AG09309 (cell line): Measurements from ENCODE around the gene PPP1R9B.

Source experiments
- DNase-seq: peaks from one replicate; pipeline ENCODE4 v3.0.0-alpha.2; 2010; ENCODE audit warnings: low read depth
- H3K4me3 ChIP-seq: 2 replicates; pipeline ENCODE4 v1.5.1; 2011; ENCODE audit warnings: mild to moderate bottlenecking, low read depth, low read length, moderate library complexity; ENCODE audit not compliant: control insufficient read depth
- TF ChIP-seq, protein P1 (sequence below): IDR thresholded peaks from 2 replicates; pipeline ENCODE4 v1.5.1; 2011; ENCODE audit warnings: mild to moderate bottlenecking, low read depth, low read length, inconsistent platforms; ENCODE audit not compliant: insufficient read depth, control insufficient read depth; ENCODE audit errors: missing control alignments

PPP1R9B gene

DNA sequence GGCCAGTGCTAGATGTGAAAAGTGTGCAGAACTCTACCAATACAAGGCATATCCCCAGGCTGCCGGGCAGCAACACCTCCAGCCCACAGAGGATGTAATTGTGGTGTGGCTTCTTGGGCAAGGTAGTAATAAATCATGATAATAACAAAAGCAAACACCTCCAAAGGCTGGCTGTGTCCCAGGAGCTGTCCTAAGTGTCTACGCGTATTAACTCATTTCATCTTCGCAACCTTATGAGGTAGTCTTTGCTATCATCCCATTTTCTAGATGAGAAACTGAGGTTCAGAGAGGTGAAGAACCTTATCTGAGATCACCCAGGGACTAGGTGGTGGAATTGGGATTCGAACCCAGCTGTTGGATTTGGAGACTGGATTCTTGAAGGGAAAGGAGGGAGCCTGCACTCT is 50.0 kb downstream of the PPP1R9B start:
- no peak for DNase-seq
- H3K4me3 ChIP-seq = no peak overlapping the region
- TF ChIP-seq, protein P1, sequence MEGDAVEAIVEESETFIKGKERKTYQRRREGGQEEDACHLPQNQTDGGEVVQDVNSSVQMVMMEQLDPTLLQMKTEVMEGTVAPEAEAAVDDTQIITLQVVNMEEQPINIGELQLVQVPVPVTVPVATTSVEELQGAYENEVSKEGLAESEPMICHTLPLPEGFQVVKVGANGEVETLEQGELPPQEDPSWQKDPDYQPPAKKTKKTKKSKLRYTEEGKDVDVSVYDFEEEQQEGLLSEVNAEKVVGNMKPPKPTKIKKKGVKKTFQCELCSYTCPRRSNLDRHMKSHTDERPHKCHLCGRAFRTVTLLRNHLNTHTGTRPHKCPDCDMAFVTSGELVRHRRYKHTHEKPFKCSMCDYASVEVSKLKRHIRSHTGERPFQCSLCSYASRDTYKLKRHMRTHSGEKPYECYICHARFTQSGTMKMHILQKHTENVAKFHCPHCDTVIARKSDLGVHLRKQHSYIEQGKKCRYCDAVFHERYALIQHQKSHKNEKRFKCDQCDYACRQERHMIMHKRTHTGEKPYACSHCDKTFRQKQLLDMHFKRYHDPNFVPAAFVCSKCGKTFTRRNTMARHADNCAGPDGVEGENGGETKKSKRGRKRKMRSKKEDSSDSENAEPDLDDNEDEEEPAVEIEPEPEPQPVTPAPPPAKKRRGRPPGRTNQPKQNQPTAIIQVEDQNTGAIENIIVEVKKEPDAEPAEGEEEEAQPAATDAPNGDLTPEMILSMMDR = no peak

DNA sequence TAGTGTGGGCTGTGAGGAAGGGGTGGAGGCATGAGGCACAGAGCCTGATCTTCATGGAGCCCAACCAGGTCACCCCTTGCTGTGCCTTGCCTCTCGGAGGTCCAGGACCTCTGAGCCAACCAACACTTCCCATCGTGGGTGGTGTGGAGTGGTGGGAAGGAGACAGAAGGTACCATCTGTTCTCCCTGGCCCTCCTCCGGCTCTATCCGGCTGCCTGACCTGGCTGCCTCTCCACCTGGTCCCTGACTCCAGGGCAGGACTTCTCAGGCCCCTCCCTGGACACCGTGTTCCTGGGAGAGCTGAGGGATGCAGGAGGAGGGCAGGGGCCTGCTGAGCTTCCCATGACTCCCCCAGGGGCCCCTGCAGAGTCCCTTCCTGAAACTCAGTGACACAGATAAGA is 51.5 kb downstream of the PPP1R9B start:
- no peak overlapping the region for H3K4me3 ChIP-seq
- no peak for DNase-seq
- TF ChIP-seq, protein P1 = no peak

DNA sequence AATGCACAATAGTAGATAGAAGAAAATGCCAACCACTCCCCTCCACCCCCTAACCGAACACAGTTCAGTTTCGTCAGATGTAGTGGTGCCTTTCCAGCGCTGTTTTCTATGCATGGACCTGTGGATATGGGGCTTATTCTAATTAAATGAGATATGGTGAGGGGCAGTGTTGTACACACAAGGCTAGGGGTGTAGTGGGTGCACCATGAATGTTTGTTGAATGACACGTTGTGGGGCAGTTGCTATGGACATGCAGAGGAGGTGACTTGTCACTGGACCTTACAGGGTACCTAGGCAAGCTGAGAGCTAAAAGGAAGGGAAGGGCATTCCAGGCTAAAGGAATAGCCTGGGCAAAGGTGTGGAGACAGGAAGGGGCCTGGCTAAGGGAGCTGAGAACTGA is 51.9 kb downstream of the PPP1R9B start:
- no peak for DNase-seq
- no peak overlapping the region for H3K4me3 ChIP-seq
- TF ChIP-seq, protein P1 = no peak

DNA sequence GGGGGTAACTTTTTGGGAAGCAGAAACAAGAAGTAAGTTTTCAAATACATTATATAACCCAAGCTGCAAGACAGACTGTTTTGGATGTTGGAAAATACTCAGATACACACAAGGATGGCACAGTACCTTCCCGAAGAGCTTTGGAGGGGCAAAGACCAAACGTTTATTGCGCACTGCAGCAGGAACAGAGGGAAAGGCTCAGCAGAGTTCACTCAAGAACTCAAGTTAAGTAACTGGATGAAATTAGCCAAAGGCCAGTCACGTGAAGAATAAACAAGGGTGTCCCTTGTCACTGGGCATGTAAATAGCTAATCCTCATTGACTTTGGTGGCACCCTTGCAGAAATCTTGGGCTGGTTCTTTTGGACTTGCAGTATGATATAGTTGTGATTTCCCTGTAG is 52.6 kb downstream of the PPP1R9B start:
- TF ChIP-seq, protein P1 = no peak
- no peak overlapping the region for H3K4me3 ChIP-seq
- DNase-seq = no peak

DNA sequence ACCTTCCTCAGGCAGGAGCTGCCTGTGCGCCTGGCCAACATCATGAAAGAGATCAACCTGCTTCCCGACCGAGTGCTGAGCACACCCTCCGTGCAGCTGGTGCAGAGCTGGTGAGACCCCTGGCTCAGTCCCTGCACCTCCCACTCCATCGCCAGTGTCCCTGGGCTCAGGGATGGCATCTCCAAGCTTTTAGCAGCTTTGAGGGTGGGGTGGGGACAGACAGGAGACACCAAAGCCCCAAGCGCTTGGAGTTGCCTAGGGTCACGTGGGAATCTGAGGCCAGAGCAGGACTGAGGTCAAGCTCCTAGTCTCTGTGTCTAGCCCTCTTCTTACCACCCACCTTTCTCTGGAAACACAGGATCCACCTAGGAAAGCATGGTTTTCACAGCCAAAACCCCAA is 53.0 kb downstream of the PPP1R9B start:
- TF ChIP-seq, protein P1 = no peak
- no peak overlapping the region for H3K4me3 ChIP-seq
- no peak for DNase-seq

DNA sequence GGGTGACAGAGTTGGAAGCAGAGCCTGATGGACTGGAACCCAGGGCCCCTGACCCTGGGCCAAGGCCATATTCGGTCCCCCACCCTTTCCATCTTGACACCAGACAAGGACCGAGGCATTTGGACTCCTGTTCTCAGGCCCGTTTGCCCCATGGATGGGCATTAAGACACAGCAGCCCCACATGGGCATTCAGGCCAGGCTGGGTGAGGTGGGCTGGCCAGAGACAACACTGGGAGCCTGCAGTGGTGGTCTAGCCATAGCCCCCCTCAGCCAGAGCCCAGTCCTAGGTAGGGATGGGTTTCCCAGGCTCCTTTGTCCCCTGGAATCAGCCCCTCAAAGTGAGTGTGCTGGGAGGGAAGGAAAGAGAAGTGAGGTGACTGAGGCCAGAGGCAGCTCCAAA is 53.7 kb downstream of the PPP1R9B start:
- no peak for DNase-seq
- TF ChIP-seq, protein P1 = no peak
- peak overlapping the region; percentile 80; the same call in 1 of the 2 replicates for H3K4me3 ChIP-seq

DNA sequence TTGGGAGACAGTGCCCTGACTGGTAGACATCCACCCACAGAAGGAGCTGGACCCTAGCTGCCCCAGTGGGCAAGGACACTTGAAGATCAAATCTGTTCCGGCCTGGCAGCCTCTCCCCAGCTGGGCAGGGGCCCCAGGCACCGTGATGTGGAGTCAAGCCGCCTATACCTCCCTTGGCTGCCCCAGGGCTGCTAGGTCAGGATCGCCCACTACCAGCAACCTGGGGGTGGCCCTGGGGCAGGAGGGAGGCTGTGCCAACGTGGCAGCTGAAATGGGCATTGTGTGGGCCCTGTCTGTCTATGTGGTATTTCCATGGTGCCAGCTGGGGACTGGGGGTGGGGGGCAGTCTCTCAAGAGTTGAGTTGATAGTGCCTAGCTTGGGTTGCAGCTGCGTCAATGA is 54.4 kb downstream of the PPP1R9B start:
- DNase-seq = no peak
- TF ChIP-seq, protein P1 = no peak
- peak overlapping the region; percentile 80 for H3K4me3 ChIP-seq
